GM12873 (cell line): ENCODE measurements around the gene FXYD3.

ENCODE experiments used
- TF ChIP-seq, protein P1 (sequence below): IDR thresholded peaks from 2 replicates; pipeline ENCODE4 v1.5.1; 2012; ENCODE audit warnings: low read depth, mild to moderate bottlenecking, moderate library complexity, low read length, control low read depth; ENCODE audit not compliant: insufficient read depth; ENCODE audit errors: missing control alignments

Gene FXYD3

DNA sequence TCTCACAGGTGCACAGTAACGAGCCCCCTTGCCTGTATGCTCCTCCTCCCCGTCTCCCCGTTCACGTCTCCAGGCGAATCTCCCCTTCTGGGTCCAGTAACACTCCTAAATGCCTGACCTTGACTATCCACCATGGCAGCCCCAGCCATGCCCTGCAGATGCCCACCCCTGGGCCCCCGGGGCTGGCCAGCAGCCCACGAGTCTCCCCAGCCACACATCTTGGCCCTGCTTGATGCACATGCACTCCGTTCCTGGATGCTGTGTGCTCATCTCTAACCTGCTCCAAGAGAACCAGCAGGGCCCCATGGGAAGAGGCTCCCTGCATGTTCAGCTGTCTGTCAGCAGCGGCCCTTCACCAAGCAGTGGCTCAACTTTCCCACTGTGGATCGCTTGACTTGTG is 42.1 kb upstream of the FXYD3 start:
- TF ChIP-seq, protein P1, sequence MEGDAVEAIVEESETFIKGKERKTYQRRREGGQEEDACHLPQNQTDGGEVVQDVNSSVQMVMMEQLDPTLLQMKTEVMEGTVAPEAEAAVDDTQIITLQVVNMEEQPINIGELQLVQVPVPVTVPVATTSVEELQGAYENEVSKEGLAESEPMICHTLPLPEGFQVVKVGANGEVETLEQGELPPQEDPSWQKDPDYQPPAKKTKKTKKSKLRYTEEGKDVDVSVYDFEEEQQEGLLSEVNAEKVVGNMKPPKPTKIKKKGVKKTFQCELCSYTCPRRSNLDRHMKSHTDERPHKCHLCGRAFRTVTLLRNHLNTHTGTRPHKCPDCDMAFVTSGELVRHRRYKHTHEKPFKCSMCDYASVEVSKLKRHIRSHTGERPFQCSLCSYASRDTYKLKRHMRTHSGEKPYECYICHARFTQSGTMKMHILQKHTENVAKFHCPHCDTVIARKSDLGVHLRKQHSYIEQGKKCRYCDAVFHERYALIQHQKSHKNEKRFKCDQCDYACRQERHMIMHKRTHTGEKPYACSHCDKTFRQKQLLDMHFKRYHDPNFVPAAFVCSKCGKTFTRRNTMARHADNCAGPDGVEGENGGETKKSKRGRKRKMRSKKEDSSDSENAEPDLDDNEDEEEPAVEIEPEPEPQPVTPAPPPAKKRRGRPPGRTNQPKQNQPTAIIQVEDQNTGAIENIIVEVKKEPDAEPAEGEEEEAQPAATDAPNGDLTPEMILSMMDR, result no peak

DNA sequence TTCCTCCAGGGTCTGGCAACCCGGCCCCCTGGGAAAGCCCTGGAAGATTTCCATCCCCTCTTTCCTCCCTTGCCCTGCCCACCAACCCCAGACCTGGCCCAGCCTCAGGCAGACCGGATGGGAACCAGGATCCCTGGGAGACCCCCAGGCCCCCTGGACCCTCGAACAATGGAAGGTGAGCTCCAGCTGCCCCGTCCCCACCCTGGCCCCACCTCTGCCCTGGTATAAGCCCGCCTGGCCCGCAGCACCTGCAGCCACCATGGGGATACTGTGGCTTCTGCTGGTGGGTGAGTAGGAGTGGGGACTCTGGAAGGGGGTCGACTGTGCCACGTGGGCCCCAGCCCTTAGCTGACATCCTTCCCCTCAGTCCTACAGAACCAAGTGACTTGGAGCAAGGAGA is 41.7 kb upstream of the FXYD3 start:
- TF ChIP-seq, protein P1, result no peak

DNA sequence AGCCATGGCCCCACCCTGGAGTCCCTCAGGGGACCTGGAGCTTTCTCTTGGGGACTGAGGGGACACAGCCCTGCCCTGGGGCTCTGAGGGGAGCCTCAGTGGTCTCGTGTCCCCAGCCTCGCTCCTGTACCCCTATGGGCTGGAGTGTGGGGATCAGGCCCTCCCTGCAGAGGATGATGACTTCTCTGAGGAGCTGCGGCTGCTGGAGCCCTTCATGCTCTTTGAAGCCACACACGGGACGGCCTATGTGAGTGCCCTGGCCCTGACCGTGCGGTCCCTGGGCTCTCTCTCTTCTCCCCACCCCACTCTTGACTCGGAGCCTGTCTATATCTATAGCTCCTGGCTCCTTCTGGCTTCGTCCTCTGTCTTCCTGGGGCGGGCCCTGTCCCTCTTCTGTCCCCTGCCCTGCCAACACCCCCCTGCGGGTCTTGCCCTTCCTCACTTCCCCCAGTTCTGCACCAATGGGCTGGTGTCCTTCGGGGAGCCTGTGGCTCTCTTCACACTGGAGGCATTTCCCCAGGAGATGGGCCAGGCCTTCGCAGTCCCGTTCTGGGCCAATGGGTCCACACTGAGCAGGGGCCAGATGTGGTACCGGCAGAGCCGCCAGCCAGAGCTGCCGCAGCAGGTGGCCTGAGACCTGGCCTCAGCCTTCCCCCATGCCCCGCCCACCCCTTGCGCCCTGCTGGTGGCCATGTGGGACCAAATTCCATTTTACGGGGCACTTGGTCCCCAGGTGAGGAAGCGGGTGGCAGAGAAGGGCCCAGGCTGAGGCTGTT is 41.0 kb upstream of the FXYD3 start:
- TF ChIP-seq, protein P1, result no peak

DNA sequence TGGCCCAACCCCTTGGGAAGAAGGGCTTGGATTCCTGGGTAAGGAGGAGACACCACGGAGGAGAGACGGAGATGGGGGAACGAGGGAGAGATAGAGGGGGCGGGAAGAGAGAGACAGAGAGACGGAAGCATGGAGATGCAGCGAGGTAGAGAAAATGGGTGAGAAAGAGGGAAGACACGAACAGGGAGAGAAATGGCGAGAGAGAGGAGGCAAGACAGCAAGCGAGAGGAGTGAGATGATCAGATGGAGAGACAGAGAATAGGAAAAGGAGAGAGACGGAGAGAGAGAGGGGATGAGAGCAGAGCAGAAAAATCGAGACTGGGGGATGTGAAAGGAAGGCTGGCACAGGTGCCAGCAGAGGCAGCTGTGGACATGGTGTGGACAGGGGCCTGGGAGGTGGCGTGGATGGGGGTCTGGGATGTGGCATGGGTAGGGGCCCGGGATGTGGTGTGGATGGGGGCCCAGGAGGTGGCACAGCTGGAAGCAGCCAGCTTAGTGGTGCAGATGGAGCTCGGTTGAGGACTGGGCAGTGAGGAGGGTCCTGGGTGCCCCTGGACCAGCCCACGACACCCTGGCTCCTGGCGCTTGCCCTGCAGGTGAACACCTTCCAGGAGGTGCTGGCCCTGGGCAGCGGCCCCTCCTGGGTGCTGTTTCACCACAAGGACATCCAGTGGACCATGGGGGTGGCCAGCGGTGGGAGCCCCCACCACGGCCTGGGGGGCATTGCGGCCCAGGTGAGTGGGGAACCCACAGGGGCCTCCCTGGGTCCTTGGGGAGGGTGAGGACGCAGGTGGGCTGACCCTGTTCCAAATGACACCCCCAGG is 40.2 kb upstream of the FXYD3 start:
- TF ChIP-seq, protein P1, result no peak

DNA sequence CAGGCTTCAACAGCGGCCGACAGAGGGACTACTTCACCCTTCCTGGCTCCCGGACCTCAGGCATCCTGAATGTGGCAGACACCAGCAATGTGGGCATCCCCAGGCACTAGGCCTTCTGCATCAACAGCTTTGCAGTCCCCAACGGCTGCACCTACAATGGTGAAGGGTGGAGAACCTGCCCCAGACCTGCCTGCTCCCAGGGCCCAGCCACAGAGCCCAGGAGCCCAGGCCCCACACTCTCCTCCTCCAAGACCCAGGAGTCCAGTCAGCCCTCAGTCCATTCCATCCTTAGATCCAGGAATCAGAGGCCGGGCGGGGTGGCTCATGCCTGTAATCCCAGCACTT is 39.6 kb upstream of the FXYD3 start:
- TF ChIP-seq, protein P1, result no peak

DNA sequence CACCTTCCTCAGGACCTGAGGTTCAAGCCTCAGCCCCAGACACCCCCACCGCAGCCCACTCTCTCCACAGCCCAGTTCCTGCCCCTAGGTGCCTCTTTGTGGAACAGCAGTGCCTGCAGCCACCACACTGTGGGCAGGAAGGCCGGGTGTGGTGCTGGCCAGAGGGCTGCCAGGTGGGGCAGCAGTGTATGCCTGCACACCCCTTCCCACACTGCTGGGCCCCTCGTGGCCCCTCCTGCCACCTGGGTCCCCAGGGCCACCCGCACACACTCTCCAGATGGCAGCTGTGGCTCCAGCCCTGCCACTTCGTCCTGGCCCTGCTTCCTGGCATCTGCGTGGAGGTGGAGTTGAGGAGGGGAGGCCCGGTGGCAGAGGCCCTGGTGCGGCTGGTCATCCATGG is 39.0 kb upstream of the FXYD3 start:
- TF ChIP-seq, protein P1, result no peak

DNA sequence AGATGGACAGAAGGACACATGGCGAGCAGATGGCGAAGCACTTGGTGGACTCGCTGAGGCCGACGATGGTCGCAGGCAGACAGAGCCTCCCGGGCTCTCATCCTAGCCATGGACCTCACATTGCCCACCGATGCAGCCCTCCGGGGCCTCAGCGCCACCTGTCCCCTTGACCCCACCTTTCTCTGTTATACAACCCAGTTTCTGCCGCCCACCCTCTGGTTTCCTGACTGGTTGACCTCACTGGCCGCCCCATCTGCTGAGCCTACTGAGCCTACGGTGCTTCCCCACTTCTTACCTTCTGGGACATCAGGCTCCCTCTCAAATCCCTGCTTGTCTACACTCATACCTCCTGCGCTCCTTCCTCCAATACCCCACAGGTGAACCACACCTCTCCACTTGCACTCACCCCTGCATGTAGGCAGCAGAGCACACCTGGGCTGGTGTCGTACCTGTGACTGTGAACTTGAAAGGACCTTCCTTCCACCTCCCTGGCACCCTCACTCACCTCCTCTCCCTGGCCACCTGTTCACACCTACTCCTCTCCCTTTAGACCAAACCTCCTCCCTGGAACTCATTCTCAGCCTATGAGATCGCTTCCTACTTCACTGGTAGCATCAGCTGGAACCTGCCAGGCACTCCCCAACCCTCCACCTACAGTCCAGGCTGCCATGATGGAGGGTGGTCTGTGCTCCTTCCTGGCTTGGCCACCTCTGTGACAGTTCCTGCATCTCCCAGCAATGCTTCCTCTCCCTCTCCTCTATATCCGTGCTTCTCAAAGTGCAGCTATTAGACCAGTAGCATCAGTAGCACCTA is 38.0 kb upstream of the FXYD3 start:
- TF ChIP-seq, protein P1, result no peak
